Measurements from ENCODE around the gene MEPE.

MEPE gene

DNA sequence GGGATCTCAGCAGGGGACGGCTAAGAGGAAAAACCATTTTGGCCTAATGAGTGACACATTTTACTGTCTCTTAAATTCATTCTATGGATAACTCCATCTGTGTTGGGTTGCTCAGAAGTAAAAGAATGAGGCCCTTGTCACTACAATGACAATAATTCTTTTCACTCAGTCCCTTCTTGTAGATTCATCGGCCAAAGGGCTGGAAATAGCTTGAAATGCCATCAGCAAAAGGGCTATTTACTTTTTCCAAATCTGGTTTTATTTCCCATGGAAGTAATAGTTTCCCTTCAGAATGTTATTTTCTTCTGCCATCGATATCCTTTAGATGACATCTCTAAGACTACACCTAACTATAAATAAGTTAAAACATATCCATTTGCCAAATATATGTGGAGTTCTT, 7.4 kb downstream of the MEPE start:
- DNase-seq (ENCODE audit: low read depth): no peak

DNA sequence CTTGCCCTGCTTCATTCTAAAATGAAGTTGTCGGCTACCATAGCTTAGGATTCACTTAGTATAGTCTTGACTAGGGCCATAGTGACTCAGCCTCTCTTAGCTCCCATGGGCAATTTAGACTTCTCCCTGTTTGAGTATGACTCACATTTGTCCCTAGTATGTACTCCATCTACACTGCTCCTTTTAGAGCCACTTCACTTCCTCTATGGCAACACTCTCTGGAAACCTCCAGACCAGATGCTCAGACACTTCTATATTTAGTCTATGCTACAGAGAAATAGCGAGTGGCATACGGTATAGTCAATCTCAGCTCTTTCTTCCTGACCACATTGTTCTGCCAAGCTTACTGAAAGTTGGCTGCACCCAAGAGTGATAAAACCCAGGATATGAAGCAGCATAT, 11.2 kb downstream of the MEPE start:
- no peak for DNase-seq (ENCODE audit: low read depth)

- DNase-seq (ENCODE audit: low read depth): no peak
Observed at GRCh38 chr4:87844452-87844851, 11.7 kb downstream of the MEPE start.

DNA sequence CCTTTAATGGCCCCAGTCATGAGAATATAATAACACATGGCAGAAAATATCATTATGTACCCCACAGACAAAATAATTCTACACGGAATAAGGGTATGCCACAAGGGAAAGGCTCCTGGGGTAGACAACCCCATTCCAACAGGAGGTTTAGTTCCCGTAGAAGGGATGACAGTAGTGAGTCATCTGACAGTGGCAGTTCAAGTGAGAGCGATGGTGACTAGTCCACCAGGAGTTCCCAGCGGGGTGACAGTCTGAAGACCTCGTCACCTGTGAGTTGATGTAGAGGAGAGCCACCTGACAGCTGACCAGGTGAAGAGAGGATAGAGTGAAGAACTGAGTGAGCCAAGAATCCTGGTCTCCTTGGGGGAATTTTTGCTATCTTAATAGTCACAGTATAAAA, 13.5 kb downstream of the MEPE start:
- DNase-seq (ENCODE audit: low read depth): no peak

GRCh38 chr4:87848622-87849351, 16.0 kb downstream of the MEPE start:
- no peak for DNase-seq (ENCODE audit: low read depth)

DNA sequence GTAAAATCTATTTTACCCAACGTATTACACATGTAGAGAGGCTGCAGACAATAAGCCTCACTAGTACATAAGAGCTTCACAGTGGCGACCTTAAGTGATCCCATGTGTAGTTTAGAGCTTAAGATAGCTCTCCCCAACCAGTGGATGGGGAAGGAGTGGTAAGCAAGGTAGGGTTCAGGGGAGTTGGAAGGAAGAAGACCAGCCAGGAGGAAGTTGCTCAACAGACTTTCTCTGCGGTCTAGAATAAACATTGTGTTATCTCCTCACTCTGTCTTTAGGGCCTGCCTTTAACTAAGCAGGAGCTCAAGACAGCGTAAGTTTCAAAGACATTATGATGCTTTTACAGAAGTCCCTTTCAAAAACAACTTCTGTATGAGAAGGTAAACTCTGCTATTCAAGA, 16.8 kb downstream of the MEPE start:
- DNase-seq (ENCODE audit: low read depth): no peak

- no peak for DNase-seq (ENCODE audit: low read depth)
Observed at GRCh38 chr4:87851332-87851731, 18.6 kb downstream of the MEPE start.

- no peak for DNase-seq (ENCODE audit: low read depth)
Observed at GRCh38 chr4:87851953-87852352, 19.2 kb downstream of the MEPE start.

GRCh38 chr4:87853108-87853507, 20.3 kb downstream of the MEPE start:
- DNase-seq (ENCODE audit: low read depth): no peak

- DNase-seq (ENCODE audit: low read depth): no peak
Observed at GRCh38 chr4:87853891-87854290, 21.1 kb downstream of the MEPE start.

DNA sequence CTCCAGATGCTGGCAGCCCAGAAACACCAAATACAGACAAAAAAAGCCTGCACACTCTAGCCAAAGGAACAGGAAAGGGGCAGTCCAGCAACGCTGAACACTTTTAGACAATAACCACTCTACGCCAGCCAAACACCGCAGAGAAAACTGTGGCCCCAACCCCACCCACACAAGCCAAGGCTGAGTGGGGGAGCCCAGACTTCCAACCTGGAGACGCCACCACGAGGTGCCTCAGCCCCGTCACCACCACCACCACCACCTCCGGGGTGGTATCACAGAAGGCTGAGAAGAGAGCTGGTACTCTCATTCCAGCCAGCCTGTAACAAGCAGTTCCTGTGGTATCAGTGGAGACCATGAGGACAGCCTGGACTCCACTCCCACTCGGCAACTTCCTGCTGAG, 22.8 kb downstream of the MEPE start:
- no peak for DNase-seq (ENCODE audit: low read depth)

- DNase-seq (ENCODE audit: low read depth): no peak
Observed at GRCh38 chr4:87856816-87857215, 24.0 kb downstream of the MEPE start.

DNA sequence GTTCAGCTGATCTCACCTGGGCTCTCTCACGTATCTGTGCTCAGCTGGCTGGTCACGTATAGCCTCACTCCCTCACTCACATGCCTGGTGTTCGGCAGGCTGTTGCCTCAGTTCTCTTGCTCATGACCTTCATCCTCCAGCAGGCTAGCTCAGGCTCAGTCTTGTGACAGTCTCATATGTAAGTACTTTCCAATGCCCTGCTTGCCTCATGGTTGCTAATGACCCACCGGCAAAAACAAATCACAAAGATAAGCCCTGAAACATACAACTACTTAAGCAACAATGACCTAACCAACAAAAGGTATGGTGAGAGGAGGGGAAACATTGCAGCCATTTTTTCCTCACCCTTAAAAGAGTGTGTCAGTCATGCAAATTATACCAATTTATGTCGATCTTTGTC, 25.0 kb downstream of the MEPE start:
- no peak for DNase-seq (ENCODE audit: low read depth)

- no peak for DNase-seq (ENCODE audit: low read depth)
Observed at GRCh38 chr4:87862236-87862635, 29.5 kb downstream of the MEPE start.

DNA sequence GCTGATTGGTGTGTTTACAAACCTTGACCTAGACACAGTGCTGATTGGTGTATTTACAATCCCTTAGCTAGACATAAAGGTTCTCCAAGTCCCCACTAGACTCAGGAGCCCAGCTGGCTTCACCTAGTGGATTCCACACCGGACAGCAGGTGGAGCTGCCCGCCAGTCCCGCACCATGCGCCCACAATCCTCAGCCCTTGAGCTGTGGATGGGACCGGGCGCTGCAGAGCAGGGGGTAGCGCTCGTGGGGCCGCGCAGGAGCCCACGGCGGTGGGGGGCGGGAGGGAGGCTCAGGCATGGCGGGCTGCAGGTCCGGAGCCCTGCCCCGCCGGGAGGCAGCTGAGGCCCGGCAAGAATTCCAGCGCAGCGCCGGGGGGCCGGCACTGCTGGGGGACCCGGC, 30.7 kb downstream of the MEPE start:
- no peak for DNase-seq (ENCODE audit: low read depth)

GRCh38 chr4:87864321-87864720, 31.6 kb downstream of the MEPE start:
- DNase-seq (ENCODE audit: low read depth): no peak

DNA sequence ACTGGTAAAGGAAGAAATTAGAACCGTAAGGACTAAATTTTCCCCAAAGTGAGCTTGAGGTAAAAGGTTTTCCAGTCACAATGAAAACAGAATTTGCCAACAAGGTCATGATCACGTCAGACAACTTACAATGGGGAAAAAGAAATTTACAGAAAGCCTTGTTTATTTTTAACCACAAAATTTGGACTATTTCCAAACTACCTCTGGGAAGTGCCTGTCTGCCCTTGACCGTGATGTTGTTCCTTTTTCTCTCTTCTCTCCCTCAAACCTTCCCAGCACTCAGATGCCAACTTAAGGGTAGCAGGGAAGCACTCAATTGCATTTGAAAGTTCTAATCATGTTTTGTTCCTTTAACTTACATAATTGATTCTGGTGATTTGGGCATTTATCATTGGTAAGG, 32.5 kb downstream of the MEPE start:
- no peak for DNase-seq (ENCODE audit: low read depth)

DNA sequence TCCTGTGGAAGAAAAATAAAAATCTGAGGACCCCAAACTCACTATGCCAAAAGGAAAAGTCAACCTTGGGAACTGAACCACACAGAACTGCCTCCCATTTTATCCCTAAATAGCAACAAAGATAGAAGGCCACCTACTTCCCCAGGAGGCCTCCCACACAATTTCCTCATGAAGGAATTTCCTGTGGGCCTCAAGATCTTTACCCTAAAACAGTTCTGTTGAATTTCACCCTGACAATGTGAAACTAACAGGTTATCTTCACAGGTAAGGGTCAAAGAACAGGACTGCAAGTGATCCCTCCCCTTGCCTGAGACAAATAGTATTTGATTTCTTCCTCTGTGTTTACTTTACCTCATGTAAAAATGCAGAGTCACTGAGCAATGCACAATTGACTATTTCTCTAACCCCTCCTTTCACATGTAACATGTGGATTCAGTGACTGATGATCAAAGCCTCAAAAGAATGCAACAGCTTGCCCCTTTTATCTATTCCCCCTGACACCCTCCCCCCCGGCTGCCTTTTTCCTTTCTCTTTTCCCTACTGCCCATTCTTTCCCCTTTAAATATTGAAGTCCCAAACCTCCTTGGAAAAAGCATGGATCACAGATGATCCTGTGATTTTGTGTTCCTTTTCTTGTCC, 33.3 kb downstream of the MEPE start:
- no peak for DNase-seq (ENCODE audit: low read depth)

DNA sequence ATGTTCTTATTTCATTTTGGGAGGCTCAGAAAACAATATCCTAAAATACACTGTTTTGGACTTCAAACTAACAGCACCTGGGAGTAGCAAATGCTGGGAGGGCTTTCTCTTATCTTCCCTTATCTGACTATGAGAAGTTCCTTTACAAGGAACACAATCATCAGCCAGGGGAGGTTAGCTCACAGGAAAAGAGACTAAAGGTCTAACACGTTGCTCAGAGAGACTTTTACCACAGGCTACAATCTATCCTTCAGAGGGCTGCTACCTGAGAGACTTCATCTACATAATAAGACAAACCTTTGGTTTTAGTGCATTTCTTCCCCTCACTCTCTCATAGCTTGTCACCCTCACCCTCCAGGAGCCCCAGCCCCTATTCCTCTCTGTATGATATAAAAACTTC, 35.8 kb downstream of the MEPE start:
- no peak for DNase-seq (ENCODE audit: low read depth)

GRCh38 chr4:87872028-87872427, 39.3 kb downstream of the MEPE start:
- DNase-seq (ENCODE audit: low read depth): no peak

DNA sequence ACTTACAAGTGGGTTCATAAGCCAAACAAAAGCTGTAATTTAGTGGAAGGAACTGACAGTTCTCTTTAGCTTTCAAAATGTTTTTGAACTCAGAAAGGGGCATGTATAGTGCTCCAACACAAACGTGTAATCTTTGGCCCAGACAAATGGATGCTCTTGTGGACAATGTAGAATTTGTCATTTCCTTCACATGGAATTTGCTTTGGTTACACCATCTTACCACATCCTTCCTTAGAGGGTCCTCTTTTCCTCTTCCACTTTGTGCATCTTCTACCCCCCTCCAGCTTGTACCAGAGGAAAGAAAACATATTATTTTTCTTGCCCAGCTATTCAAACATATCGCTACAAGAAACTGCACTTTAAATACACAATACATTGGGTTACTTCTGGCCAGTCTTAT, 42.4 kb downstream of the MEPE start:
- no peak for DNase-seq (ENCODE audit: low read depth)

- no peak for DNase-seq (ENCODE audit: low read depth)
Observed at GRCh38 chr4:87880106-87880505, 47.3 kb downstream of the MEPE start.

DNA sequence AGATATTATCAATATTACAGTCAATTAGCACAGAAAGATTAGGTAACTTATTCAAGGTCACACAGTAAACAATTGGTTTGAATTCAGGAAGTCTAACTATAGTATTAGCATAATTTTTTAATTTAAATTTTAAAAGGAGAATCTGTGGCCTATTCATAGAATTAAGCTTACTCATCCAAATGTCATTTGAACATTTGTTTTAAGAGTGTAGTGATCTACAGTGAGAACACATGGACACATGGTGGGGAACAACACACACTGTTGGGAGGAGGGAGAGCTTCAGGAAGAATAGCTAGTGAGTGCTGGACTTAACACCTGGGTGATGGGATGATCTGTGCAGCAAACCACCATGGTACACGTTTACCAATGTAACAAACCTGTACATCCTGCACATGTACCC, 48.3 kb downstream of the MEPE start:
- DNase-seq (ENCODE audit: low read depth): no peak

DNA sequence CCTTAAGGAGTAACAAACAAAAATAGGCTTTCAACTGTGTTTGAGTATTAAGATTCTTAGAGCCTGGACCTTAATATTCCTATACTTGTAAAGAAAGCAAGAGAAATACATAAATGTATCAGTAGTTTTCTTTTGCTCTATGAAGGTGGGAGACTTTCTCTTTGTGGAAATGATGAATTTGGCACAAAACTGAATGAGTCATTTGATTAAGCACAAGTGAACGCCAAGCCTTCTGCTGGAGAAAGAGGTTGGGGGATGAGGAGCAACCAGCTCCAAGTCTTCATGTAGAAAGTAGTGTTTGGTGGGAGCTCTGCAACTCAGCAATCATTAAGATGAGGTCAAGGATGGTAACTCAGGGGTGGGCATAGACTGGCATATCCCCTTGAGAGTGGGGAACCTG, 49.6 kb downstream of the MEPE start:
- DNase-seq (ENCODE audit: low read depth): no peak

All from stimulated activated CD8-positive, alpha-beta memory T cell treated with anti-CD3 and anti-CD28 coated beads, Interleukin-15, amount 100 ng/mL, for 24 hours (primary cell).